ENCODE results near the gene RINL. TPM values are rescaled to one million over a fixed set of nuclear protein-coding genes. Genes with fewer than 3 reads are reported as not detected.

Gene RINL
- total RNA-seq (10 to 100 TPM in 4 of 6 donors, 1 to 10 TPM in 2; 6.5 to 16.9 (median 10.5) TPM), polyA plus RNA-seq (10 to 100 TPM; 17.6 to 26.2 TPM)

GRCh38 chr19:38877781-38878574 lies at the start of gene RINL:
RINL (minus strand) TSS chr19:38878275; CDS start chr19:38876742, 1,533 bp downstream.
- ATAC-seq (peak in 3 of 4 donors; percentile 68 to 77 (median 75)), DNase-seq (peak in 1 of 6 donors; percentile 53), FAIRE-seq (no peak)
- Histone ChIP-seq H3K4me3 (no peak within 1 kb of the TSS), H3K9me3 (no peaks in the 10 kb centered on the region), H3K27ac (peak within 1 kb of the TSS in 3 of 4 donors; percentile 42 to 51 (median 44)), H3K36me3 (no peaks in the 10 kb centered on the region), H3K4me1 (peaks cover 0 to 4% (median 0%) of the 10 kb centered on the region in 3 donors), H3K27me3 (no peaks in the 10 kb centered on the region)
- TF ChIP-seq CTCF (IDR thresholded peaks at IDR 0.05), result no peak
- intact Hi-C loops (cut with DNase I), result no loop called here
- 60 to 69% methylated on average over 10 to 11 of the region's 11 CpGs for WGBS, 2 donors

GRCh38 chr19:38924388-38924787 lies 46.3 kb upstream of the RINL start:
- H3K27ac ChIP-seq, result no peak overlapping the region
- WGBS, 2 donors, result 93 to 95% methylated on average over 7 of the region's 7 CpGs
- H3K36me3 ChIP-seq, result peaks cover 0 to 6% (median 0%) of the 10 kb centered on the region in 3 donors
- intact Hi-C loops (cut with DNase I), result loop anchor here in 1 of 3 donors (10.0 kb wide), 1 partner anchor 410 kb away; no protein-coding TSS in a partner anchor
- H3K9me3 ChIP-seq, result no peaks in the 10 kb centered on the region
- FAIRE-seq, result no peak
- no peak overlapping the region for H3K4me3 ChIP-seq
- ATAC-seq, result no peak
- DNase-seq, result peak in 1 of 6 donors; percentile 20
- no peaks in the 10 kb centered on the region for H3K27me3 ChIP-seq
- TF ChIP-seq CTCF (IDR thresholded peaks at IDR 0.05), result no peak
- peaks cover 0 to under 1% (median 0%) of the 10 kb centered on the region in 3 donors for H3K4me1 ChIP-seq

- no peaks in the 10 kb centered on the region for H3K27me3 ChIP-seq
- ATAC-seq, result no peak
- no peak for DNase-seq
- no peaks in the 10 kb centered on the region for H3K4me1 ChIP-seq
- WGBS, 2 donors, result 90 to 98% methylated on average over 5 of the region's 5 CpGs
- no peak for TF ChIP-seq CTCF (IDR thresholded peaks at IDR 0.05)
- H3K36me3 ChIP-seq, result peaks cover 0 to 6% (median 0%) of the 10 kb centered on the region in 3 donors
- no peaks in the 10 kb centered on the region for H3K9me3 ChIP-seq
- FAIRE-seq, result no peak
- intact Hi-C loops (cut with DNase I), result loop anchor here in 1 of 3 donors (10.0 kb wide), 1 partner anchor 408 kb away; no protein-coding TSS in a partner anchor
- H3K27ac ChIP-seq, result no peak overlapping the region
- no peak overlapping the region for H3K4me3 ChIP-seq
These were observed 44.4 kb upstream of the RINL start for GRCh38 chr19:38922482-38922881.

- no peak for TF ChIP-seq CTCF (IDR thresholded peaks at IDR 0.05)
- DNase-seq (peak in 2 of 6 donors; percentile 54 to 67), FAIRE-seq (no peak), ATAC-seq (no peak)
- H3K4me3 ChIP-seq, result no peak overlapping the region
- H3K27ac ChIP-seq, result no peak overlapping the region
- no peaks in the 10 kb centered on the region for H3K27me3 ChIP-seq
- WGBS, 2 donors, result 91% methylated on average over 20 of the region's 20 CpGs
- H3K9me3 ChIP-seq, result no peaks in the 10 kb centered on the region
- peaks cover 0 to 6% (median 0%) of the 10 kb centered on the region in 3 donors for H3K36me3 ChIP-seq
- no peaks in the 10 kb centered on the region for H3K4me1 ChIP-seq
- intact Hi-C loops (cut with DNase I), result loop anchor here in 1 of 3 donors (10.0 kb wide), 1 partner anchor 407 kb away; no protein-coding TSS in a partner anchor
These were observed 43.6 kb upstream of the RINL start for GRCh38 chr19:38921420-38922274.

Data from pancreas (tissue), 10 donors.